ENCODE measurements around the gene C9orf50.
A peak's percentile ranks its signal among the peaks of the same experiment; 100 is the strongest.

C9orf50 gene

DNA sequence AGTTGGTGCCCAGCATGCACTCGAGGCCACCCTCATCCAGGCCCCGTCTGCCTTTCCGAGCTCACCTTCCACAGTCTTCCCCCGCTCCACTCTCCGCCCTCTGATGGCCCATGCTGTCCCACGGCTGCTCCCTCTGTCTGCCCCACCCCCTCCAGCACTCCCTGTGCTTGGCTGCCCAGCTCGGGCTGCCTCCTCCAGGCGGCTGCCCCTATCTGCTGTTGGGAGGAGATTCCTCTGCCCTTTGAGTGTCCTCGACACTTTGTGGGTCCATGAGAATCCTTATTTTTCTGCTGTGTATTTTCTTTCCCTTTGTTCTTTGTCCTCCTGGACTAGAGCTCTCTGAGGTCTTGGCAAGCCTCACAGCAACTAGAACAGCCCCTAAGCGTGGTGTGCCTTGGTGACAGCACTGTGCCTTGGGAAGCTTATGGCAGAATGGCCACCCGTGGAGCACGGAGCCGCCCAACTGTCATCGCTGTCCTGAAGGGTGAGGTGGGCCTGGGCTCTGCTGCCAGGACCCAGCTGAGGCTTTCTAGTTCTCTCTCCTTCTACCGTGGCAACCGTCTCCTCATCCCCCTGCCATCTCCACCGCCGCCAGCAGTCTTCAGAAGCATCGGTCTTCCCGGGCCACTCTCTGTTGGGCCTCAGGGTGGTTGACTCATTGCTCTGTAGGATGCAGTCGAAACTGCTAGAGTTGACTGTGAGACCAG lies 10.2 kb upstream of the C9orf50 start:
- no peak for DNase-seq

DNA sequence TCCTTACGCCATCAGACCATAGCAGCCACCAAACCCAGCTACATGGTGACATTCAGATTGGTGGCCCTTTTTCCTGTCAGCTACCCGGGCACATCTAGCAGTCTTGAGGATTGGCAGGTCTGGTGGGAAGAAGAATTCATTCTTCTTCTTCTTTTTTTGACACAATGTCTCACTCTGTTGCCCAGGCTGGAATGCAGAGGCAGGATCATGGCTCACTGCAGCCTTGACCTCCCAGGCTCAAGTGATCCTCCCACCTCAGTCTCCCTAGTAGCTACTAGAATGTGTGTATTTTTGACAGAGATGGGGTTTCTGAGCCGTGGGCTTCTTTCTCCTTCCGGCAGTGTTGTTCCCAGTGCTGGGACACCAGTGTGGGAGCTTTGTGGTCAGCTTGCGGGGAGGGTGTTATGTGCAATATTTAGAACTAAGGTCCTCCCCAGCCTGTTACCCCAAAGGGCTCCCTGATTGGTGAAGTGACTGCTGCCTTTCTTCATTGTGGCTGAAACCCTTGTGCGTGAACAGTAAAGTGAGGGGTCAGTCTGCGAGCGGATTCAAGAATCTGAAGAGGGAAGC lies 8.4 kb upstream of the C9orf50 start:
- DNase-seq: no peak

DNA sequence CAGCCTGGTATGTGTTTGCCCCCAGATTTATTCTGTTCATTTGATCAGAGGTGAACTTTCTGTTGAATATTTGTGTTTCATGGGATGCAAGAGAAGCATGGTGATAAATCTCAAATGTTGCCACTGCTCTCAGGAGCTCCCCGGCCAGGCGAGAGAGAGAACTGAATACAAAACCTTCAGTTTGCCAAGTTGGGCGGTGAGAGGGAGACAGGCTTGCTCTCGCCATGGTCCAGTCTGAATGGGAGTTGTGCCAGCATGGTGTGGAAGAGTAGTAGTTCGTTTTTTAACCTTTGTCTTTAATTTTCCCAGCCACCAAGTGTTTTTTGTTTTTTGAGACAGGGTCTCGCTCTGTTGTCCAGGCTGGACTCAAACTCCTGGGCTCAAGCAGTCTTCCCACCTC lies 7.8 kb upstream of the C9orf50 start:
- DNase-seq: no peak

GRCh38 chr9:129627556-129628440 lies 6.9 kb upstream of the C9orf50 start:
- no peak for DNase-seq

DNA sequence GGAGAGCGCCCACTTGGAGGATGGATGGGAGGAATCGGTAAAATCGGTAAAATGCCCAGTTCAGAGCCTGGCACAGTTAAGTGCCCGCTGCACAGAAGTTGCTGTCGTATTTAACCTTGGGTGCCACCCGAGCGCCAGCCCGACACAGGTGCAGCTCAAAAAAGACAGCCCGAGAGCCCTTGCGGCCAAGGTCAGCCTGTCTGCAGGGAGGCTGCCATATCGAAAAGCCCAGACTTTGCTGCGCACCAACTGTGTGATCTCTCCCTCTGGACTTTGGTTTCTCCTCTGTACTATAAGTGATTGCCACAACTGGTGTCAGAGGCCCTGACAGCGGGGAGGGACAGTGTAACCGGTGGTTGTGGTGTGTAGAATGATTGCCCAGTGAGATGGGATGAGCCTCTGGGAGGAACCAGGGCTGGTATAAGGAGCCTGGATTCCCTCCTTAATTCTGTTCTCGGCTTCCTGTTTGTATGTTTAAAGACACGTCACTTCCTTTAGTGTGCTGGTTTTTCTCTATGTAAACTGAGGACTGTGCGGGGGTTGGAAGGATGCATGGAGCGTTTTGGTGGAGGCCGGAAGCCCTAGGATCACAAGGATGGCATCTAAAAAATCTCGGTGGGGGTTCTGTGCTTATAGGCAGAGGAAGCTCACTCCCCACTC lies 5.9 kb upstream of the C9orf50 start:
- DNase-seq: no peak

DNA sequence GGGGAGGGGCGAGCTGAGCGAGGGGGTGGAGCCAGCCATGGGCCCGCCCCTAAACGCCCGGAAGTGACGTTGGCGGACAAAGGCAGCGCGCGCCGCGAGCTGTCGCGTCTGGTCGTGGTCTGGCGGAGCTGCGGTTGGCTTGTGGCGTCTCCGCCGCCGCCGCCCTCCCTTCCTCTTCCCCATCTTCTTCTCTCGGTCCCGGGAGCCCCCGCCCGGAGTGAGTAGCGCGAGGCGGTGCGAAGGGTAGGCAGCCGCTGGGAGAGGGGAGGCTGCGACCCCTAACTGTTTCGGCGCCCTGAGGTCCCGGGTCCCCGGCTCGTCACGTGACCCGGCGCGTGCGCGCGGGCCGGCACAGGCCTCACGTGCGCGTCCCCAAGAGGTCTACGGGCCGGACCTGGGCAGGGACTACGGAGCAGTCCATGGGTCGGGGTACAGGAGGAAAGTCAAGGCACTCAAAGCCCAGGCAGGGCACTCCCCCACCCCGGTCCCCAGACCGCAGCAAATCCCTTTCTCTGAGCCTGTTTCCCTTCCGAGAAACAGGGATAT lies 5.3 kb upstream of the C9orf50 start, which contains the start of gene NTMT1:
TSS of gene NTMT1 (plus strand) at position 85 of the 546 bp plus-strand sequence. CDS start 6,541 bp downstream, outside the sequence.
- peak; percentile 60 for DNase-seq

GRCh38 chr9:129624947-129625346 lies 4.0 kb upstream of the C9orf50 start:
- DNase-seq: peak; percentile 52

DNA sequence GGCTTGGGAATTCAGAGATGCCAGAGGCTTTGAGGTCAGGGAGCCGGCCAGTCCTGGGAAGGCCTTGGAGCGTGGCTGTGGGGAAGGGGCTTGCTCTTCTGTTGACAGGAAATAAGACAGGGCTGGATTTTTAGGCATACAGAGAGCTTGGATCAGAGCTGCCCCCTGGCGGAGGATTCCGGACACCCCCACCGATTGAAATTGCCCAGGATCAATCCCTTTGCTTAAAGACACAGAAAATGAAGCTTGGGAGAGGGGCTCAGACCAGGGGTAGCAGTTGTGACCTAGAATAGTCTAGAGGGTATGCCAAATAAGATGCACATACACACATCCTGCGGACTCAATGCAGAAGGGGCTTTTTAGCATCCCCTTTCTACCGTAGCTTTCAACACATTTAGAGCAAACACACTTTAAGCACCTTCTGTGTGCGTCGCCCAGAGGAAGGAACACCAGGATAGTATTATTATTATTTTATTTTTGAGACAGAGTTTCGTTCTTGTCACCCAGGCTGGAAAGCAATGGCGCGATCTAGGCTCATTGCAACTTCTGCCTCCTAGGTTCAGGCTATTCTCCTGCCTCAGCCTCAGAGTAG lies 3.4 kb upstream of the C9orf50 start:
- no peak for DNase-seq

- no peak for DNase-seq
Observed at GRCh38 chr9:129623331-129623730, 2.4 kb upstream of the C9orf50 start.

DNA sequence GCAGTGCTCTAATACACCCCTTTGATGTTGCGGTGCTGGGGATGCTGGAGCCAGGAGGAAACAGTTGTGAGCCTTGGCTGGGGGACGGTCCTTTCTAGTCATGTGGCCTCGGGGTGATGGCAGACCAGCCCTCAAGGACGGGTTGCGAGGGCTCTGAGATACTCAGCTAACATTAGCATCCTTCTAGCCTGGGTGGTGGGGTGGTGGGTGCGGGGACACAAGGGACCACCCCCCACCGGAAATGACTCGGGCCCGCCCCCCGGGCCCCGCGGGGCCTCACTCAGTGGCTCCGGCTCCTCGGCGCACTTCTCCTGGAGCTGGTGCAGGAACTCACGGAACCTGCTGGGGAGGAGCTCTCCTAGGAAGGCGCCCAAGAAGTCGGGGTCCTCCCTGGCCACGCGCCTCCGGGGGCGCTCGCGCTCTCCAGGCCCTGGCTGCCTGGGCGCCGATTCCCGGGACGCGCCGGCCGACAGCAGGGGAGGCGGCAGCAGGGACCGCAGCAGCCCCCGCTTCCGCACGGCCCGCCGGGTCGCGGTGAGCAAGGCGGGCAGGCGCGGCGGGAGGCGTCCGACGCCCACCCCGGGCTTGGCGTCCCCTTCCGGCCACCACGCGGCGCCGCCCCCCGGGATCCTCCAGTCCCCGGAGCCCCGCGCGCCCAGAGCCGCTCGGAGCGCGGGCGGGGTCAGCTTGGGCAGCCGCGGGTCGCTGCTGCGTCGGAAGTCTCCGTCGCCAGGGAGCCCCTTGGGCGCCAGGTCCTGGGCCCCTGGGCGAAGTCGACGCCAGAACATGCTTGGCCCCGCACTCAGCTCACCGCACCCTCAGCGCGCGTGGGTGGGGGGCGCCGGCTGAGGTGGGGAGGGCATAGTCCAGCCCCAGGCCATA lies 873 bp downstream of the C9orf50 start:
- no peak for DNase-seq

DNA sequence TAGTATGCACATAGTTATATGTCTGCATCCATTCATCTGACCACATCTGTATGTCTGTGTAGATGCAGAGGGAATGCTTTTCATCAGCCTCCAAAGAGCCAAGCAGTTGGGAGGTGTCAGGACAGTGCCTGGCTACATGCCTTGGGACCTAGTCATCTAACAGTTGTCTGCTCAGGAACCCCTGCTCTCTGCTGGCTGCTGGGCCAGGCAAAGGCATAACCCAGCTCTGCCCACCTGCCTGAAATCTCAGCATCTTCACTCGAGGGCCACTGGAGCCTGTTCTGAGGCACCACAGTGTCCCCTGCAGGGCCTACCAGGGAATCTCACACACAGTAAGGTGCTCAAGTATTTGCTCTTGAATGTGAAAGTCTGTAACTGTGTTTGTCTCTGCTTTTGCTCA lies 3.7 kb downstream of the C9orf50 start:
- no peak for DNase-seq

- no peak for DNase-seq
Observed at GRCh38 chr9:129615407-129616285, 5.3 kb downstream of the C9orf50 start.

GRCh38 chr9:129614932-129615331 lies 6.0 kb downstream of the C9orf50 start:
- no peak for DNase-seq

- no peak for DNase-seq
Observed at GRCh38 chr9:129613520-129614175, 7.3 kb downstream of the C9orf50 start.

GRCh38 chr9:129612815-129613519 lies 7.9 kb downstream of the C9orf50 start:
- DNase-seq: no peak

- no peak for DNase-seq
Observed at GRCh38 chr9:129612123-129612522, 8.8 kb downstream of the C9orf50 start.

GRCh38 chr9:129611307-129611800 lies 9.5 kb downstream of the C9orf50 start:
- DNase-seq: no peak

DNA sequence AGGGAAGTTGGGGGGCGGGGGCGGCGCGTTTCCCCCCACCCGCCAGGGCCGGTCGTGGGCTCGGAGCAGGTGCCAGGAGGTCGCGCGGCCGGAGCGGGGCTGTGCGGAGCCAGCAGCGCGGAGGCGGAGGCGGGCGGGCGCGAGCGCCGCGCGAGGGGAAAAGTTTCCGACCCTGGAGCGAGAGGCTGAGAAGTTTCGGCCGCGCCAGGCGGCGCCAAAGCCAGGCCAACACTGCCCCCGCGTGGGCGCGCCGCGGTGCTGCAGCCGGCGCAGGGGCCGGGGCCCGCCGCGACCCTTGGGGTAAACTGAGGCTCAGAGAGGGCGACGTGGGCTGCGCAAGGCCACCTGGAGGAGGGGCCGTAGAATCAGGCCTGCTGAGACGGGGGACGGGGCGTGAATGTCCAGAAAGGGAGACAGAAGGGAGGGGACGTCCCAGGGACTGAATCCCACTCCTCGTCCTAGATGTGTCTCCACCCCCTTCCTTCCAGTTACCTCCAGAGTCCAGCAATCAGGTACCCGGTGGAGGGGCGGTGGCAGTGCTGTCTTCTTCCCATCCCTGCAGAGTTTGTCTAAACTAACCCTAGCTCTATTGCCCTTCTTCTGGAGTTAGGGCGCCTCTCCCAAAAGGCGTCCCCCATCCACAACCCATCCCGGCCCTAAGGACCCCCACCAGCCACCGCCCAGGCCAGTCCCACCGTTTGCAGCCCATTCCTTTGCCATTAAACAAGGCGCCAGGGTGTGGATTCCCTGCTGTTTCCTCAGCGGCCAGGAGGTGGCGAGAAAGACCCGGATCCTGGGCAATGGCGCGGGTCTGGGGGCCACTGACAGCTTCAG lies 10.2 kb downstream of the C9orf50 start:
- no peak for DNase-seq
